ENCODE results near the gene DBET.
"Not testable (repeated sequence)": the region's sequence is repeated elsewhere in the genome, so short reads cannot be mapped to it uniquely, and the experiment has no call there.

GRCh38 chr4:190093052-190093451 is 28.8 kb downstream of the DBET start:
- TF ChIP-seq SNAI2, CSDC2 (CRISPR knock-in tag; IDR thresholded peaks at IDR 0.05): not testable (repeated sequence)
- TF ChIP-seq, protein P1, sequence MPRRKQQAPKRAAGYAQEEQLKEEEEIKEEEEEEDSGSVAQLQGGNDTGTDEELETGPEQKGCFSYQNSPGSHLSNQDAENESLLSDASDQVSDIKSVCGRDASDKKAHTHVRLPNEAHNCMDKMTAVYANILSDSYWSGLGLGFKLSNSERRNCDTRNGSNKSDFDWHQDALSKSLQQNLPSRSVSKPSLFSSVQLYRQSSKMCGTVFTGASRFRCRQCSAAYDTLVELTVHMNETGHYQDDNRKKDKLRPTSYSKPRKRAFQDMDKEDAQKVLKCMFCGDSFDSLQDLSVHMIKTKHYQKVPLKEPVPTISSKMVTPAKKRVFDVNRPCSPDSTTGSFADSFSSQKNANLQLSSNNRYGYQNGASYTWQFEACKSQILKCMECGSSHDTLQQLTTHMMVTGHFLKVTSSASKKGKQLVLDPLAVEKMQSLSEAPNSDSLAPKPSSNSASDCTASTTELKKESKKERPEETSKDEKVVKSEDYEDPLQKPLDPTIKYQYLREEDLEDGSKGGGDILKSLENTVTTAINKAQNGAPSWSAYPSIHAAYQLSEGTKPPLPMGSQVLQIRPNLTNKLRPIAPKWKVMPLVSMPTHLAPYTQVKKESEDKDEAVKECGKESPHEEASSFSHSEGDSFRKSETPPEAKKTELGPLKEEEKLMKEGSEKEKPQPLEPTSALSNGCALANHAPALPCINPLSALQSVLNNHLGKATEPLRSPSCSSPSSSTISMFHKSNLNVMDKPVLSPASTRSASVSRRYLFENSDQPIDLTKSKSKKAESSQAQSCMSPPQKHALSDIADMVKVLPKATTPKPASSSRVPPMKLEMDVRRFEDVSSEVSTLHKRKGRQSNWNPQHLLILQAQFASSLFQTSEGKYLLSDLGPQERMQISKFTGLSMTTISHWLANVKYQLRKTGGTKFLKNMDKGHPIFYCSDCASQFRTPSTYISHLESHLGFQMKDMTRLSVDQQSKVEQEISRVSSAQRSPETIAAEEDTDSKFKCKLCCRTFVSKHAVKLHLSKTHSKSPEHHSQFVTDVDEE (CRISPR knock-in tag; IDR thresholded peaks at IDR 0.05) = not testable (repeated sequence)

All from SK-N-SH treated with all-trans-retinoic acid at 6 μM for 48 hours (cell line).